Stomach smooth muscle (tissue), 2 donors: Measurements from ENCODE around the gene ABLIM1.

Experiments
- H3K27ac ChIP-seq: one replicate; pipeline ENCODE4 v1.7.0; 2013; ENCODE audit warnings: mild to moderate bottlenecking, low read length, inconsistent platforms
- H3K27me3 ChIP-seq, 2 donors: one replicate each; pipeline ENCODE4 v1.7.0; 2013; ENCODE audit warnings: low read length in 2 of 2; ENCODE audit not compliant: insufficient read depth in 2 of 2, control insufficient read depth in 1 of 2
- H3K36me3 ChIP-seq, 2 donors: one replicate each; pipeline ENCODE4 v1.7.0; 2013; ENCODE audit warnings: low read length in 2 of 2; ENCODE audit not compliant: control insufficient read depth in 2 of 2, insufficient read depth in 2 of 2
- H3K4me1 ChIP-seq: one replicate; pipeline ENCODE4 v1.7.0; 2013; ENCODE audit warnings: low read length; ENCODE audit not compliant: control insufficient read depth, insufficient read depth
- H3K4me3 ChIP-seq, 2 donors: one replicate each; pipeline ENCODE4 v1.7.0; 2013; ENCODE audit warnings: low read length in 2 of 2
- H3K9ac ChIP-seq, 2 donors: one replicate each; pipeline ENCODE4 v1.7.0; 2013; ENCODE audit warnings: low read length in 2 of 2, mild to moderate bottlenecking in 1 of 2
- H3K9me3 ChIP-seq, 2 donors: one replicate each; pipeline ENCODE4 v1.7.0; 2013; ENCODE audit warnings: low read length in 2 of 2; ENCODE audit not compliant: control insufficient read depth in 2 of 2
- donor health status: healthy.
- donor health status: Pancreatic carcinoma.

ABLIM1 gene

GRCh38 chr10:114557854-114558253, 100.2 kb downstream of the ABLIM1 start:
- H3K4me1 ChIP-seq = no peaks in the 10 kb centered on the region
- H3K27ac ChIP-seq = no peak overlapping the region
- no peaks in the 10 kb centered on the region for H3K36me3 ChIP-seq
- H3K9me3 ChIP-seq = no peaks in the 10 kb centered on the region
- H3K9ac ChIP-seq = no peak overlapping the region
- H3K27me3 ChIP-seq = no peaks in the 10 kb centered on the region
- no peak overlapping the region for H3K4me3 ChIP-seq

DNA sequence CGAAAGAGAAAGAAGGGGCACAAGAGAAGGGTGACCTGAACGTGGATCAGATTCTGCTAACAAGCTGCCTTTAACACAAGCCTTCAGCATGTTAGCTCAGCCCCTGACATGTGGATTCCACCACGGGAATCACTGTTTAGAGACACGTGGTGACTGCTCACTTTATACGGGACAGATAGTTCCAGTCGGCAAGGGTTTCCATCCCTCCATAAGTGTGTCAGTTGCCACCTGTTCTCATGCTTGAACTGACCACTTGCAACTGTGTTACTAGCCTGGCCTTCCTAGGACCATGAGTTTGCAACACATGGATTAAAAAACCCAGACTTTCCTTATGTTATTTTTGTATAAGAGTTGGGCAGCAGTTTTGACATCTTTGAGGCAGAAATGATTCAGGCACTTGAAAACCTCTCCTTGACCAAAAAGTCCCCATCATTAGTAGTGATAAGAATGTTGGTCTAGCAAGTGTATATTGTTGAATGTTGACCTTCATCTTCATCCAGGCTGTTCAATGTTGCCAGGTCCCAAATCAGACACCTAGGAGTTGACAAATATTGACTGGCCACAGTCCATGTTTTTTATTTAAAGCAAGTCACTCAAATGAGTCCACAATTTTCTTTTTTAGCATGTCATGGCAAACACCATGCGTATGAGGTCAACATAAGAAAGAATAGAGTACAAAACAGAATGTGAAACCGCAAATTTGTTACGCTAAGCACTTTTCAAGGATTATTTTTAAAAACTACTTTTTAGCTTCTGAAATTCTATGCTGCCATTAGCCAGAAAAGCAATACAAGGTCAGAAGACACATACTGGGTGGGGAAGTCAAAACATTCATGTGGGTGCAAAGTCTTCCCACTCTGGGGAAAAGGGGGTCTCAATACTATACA, 101.6 kb downstream of the ABLIM1 start:
- H3K27me3 ChIP-seq = no peaks in the 10 kb centered on the region
- no peak overlapping the region for H3K4me3 ChIP-seq
- no peaks in the 10 kb centered on the region for H3K36me3 ChIP-seq
- no peak overlapping the region for H3K9ac ChIP-seq
- no peaks in the 10 kb centered on the region for H3K9me3 ChIP-seq
- H3K4me1 ChIP-seq = peaks cover 4% of the 10 kb centered on the region
- H3K27ac ChIP-seq = no peak overlapping the region

DNA sequence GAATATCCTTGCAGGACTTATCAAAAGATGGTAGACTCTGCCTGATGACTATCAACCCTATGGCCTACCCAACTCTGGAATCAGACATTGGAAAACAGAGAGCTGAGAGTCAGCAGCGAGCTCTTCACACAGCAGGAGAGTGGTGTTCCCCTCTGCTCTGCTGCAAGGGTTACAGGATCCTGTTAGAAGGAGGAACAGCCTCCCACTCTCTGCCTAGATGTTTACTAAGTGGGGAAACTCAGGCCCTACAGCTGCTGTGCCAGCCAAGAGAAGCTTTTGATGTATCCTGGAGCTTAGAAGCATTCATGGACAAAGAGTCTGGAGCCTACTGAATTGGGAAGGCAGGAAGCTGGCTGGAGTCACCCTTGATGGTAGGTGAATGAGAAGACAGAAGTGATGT, 104.6 kb downstream of the ABLIM1 start:
- H3K4me3 ChIP-seq = no peak overlapping the region
- H3K9me3 ChIP-seq = no peaks in the 10 kb centered on the region
- peaks cover 11% of the 10 kb centered on the region for H3K4me1 ChIP-seq
- H3K27me3 ChIP-seq = no peaks in the 10 kb centered on the region
- H3K27ac ChIP-seq = no peak overlapping the region
- no peaks in the 10 kb centered on the region for H3K36me3 ChIP-seq
- H3K9ac ChIP-seq = no peak overlapping the region

- Histone ChIP-seq H3K27ac (peak overlapping the region; percentile 55), H3K36me3 (no peaks in the 10 kb centered on the region), H3K4me1 (peaks cover 11% of the 10 kb centered on the region)
These were observed 106.0 kb downstream of the ABLIM1 start for GRCh38 chr10:114552050-114552449.

GRCh38 chr10:114551636-114551972, 106.5 kb downstream of the ABLIM1 start:
- H3K27me3 ChIP-seq = no peaks in the 10 kb centered on the region
- H3K4me1 ChIP-seq = peaks cover 11% of the 10 kb centered on the region
- H3K36me3 ChIP-seq = no peaks in the 10 kb centered on the region
- H3K9me3 ChIP-seq = no peaks in the 10 kb centered on the region
- peak overlapping the region; percentile 55 to 74 for H3K4me3 ChIP-seq
- no peak overlapping the region for H3K9ac ChIP-seq
- H3K27ac ChIP-seq = peak overlapping the region; percentile 55

More at GRCh38 chr10:114552050-114552449, 106.0 kb downstream of the ABLIM1 start:
- peak overlapping the region; percentile 55 to 74 for H3K4me3 ChIP-seq
- H3K9ac ChIP-seq = no peak overlapping the region
- H3K9me3 ChIP-seq = no peaks in the 10 kb centered on the region
- H3K27me3 ChIP-seq = no peaks in the 10 kb centered on the region

DNA sequence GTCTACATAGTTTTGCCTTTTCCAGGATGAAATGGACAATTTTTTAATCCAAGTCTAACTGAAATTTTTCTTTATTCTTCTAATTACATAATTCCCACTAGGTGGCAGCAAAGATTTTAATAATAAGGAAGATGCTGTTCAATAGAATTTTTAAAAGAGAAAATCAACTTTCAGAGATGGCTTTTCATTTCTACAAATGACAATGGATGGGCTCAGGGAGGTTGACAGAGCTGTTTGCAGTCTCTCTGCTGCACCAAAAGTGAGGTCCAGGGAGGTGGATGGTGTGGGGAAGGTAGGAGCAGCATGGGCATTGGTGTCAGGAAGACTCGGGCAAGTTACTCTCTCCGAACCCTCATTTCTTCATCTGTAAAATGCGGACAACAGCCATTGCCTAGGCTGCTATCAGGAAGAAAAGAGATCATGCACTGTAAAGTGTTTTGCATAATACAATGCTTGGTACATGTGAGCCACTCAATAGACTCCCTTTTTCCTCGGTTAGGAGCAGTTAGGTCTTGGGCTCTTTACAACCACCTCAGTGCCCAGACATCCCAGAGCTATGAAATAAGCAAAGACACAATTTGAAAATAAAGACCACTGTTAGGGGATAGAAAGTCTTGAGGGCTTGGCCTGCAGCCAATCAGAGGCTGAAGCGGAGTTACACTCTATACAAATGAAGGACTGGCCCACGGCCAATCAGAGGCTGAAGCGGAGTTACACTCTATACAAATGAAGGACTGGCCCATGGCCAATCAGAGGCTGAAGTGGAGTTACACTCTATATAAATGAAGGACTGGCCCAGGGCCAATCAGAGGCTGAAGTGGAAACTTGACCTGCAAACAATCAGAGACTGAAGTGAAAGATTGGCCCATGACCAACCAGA, 107.1 kb downstream of the ABLIM1 start:
- no peaks in the 10 kb centered on the region for H3K27me3 ChIP-seq
- H3K4me3 ChIP-seq = peak overlapping the region; percentile 55 to 74
- H3K4me1 ChIP-seq = peaks cover 11% of the 10 kb centered on the region
- no peaks in the 10 kb centered on the region for H3K9me3 ChIP-seq
- no peaks in the 10 kb centered on the region for H3K36me3 ChIP-seq
- peak overlapping the region; percentile 55 for H3K27ac ChIP-seq
- no peak overlapping the region for H3K9ac ChIP-seq

DNA sequence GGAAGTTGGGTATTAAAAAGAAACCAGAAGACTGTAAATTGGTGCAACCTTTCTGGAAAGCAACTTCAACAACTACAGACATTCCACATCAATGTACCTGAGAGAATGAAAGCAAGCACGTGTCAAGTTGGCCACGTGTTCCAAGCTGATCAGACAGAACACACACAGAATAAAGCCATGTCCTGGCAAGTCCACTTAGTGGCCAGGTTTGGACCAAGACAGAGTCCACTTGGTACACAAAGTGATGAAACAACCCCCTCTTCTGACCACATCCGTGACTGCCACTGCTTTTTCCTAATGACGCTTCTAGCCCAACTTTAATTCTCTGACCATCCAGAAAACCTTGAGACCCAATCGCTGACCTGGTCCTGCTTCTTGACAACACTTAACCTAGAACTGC, 109.4 kb downstream of the ABLIM1 start:
- peaks cover 11% of the 10 kb centered on the region for H3K4me1 ChIP-seq
- no peaks in the 10 kb centered on the region for H3K27me3 ChIP-seq
- H3K9ac ChIP-seq = no peak overlapping the region
- no peak overlapping the region for H3K27ac ChIP-seq
- no peak overlapping the region for H3K4me3 ChIP-seq
- peaks cover 0 to 3% of the 10 kb centered on the region in 2 donors for H3K36me3 ChIP-seq
- H3K9me3 ChIP-seq = no peaks in the 10 kb centered on the region

GRCh38 chr10:114547514-114547913, 110.6 kb downstream of the ABLIM1 start:
- Histone ChIP-seq H3K4me3 (no peak overlapping the region), H3K9ac (no peak overlapping the region), H3K27me3 (no peaks in the 10 kb centered on the region)

DNA sequence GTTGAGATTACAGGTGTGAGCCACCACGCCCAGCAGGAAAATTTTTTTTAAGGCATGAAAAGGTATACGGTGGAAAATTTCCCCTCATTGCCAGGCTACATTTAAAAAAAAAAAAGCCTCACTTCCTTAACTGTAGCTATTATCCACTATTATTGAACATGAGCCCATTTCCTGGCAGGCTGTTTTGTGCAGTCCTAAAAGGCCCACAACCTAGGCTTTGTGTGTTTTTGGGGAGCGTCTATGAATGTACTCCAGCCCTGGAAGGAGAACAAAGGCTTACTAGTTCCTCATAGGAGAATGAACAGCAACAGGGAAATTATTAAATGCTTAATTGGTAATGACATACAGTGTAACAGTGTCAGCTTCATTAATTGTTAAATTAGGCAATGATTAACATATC, 111.0 kb downstream of the ABLIM1 start:
- H3K4me3 ChIP-seq = no peak overlapping the region
- H3K9me3 ChIP-seq = no peaks in the 10 kb centered on the region
- H3K4me1 ChIP-seq = peaks cover 15% of the 10 kb centered on the region
- no peak overlapping the region for H3K27ac ChIP-seq
- no peaks in the 10 kb centered on the region for H3K27me3 ChIP-seq
- peaks cover 0 to 4% of the 10 kb centered on the region in 2 donors for H3K36me3 ChIP-seq
- H3K9ac ChIP-seq = no peak overlapping the region

More at GRCh38 chr10:114547514-114547913, 110.6 kb downstream of the ABLIM1 start:
- Histone ChIP-seq H3K27ac (no peak overlapping the region), H3K36me3 (peaks cover 0 to 4% of the 10 kb centered on the region in 2 donors), H3K4me1 (peaks cover 14% of the 10 kb centered on the region), H3K9me3 (no peaks in the 10 kb centered on the region)

DNA sequence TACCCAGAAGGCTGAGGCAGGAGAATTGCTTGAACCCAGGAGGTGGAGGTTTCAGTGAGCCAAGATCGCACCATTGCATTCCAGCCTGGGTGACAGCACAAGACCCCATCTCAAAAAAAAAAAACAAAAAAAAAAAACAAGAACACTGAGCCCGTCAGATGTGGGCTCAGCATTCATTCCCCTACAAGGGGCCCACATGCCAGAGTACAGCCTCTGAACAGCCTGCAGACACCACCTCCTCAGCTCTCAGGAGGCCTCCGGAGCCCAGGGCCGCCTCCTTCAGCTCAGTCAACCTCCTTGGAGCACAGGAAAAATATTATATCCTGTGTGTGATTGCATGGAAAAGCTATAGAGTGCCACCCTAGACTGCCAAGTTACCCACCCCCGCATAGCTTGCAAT, 112.3 kb downstream of the ABLIM1 start:
- H3K36me3 ChIP-seq = peaks cover 0 to 4% of the 10 kb centered on the region in 2 donors
- no peak overlapping the region for H3K27ac ChIP-seq
- H3K4me1 ChIP-seq = peaks cover 4% of the 10 kb centered on the region
- H3K27me3 ChIP-seq = no peaks in the 10 kb centered on the region
- no peak overlapping the region for H3K4me3 ChIP-seq
- H3K9ac ChIP-seq = no peak overlapping the region
- H3K9me3 ChIP-seq = no peaks in the 10 kb centered on the region
